Measurements from ENCODE around the gene USP14. TPM values are rescaled to one million over a fixed set of nuclear protein-coding genes. Genes with fewer than 3 reads are reported as not detected.

Gene USP14
- total and polyA plus RNA-seq, 2 donors (not counting 3 experiments of a cell fraction or from before 2014, with no cell fraction given), result 13.2 to 98.4 TPM

- dilution Hi-C loops (cut with MboI; ENCODE audit: extremely low pct_ligation_motif_present, low sequenced_read_pairs), result no loop called here
- no peak overlapping the region for H2AFZ ChIP-seq (ENCODE audit: low read depth, low read length)
- H3K4me3 ChIP-seq (replicated peaks in 1 of 3; ENCODE audit: insufficient read depth in 1 of 3, low read depth in 1 of 3, low read length in 3 of 3), result no peak overlapping the region
- DNase-seq (ENCODE audit: low read depth, low spot score) (no peak), FAIRE-seq (no peak)
- H3K27ac ChIP-seq (ENCODE audit: insufficient read depth, low read depth, low read length), result no peak overlapping the region
- intact Hi-C loops (cut with micrococcal nuclease), result no loop called here
- no peaks in the 10 kb centered on the region for H3K4me1 ChIP-seq (ENCODE audit: control insufficient read depth, extremely low read depth, insufficient read depth, low read length)
- CTCF ChIA-PET, result interaction anchor here (0.9 to 1.0 kb wide), 2 partner anchors 23 to 56 kb away, joined by 3 read pairs; no protein-coding TSS in a partner anchor
- no peaks in the 10 kb centered on the region for H3K9me3 ChIP-seq (replicated peaks; ENCODE audit: control insufficient read depth, insufficient read depth, low read length)
- no peaks in the 10 kb centered on the region for H3K27me3 ChIP-seq (ENCODE audit: control insufficient read depth in 2 of 2, insufficient read depth in 2 of 2, low read length in 2 of 2)
- POLR2A ChIA-PET, result no interaction called here
- H3K9ac ChIP-seq (replicated peaks; ENCODE audit: extremely low read depth, insufficient read depth, low read length), result no peak overlapping the region
- no peak overlapping the region for H3K4me2 ChIP-seq (ENCODE audit: insufficient read depth, low read length)
- H3K36me3 ChIP-seq (ENCODE audit: control insufficient read depth in 2 of 2, extremely low read depth in 1 of 2, insufficient read depth in 2 of 2, low read length in 2 of 2), result peaks cover 12 to 26% of the 10 kb centered on the region in 2 experiments
- no TSS peak for BruUV-seq (replicated peaks)
- TF ChIP-seq JUN (IDR thresholded peaks at IDR 0.05; ENCODE audit: borderline replicate concordance, insufficient read depth, insufficient read length, low read depth) (no peak), CTCF (IDR thresholded peaks at IDR 0.05; ENCODE audit: extremely low read depth in 1 of 2, insufficient read depth in 1 of 2, low read depth in 1 of 2, low read length in 2 of 2) (no peak), EZH2 (IDR thresholded peaks at IDR 0.05; ENCODE audit: borderline replicate concordance, low read depth, low read length, severe bottlenecking) (no peak), POLR2A (IDR thresholded peaks at IDR 0.05; ENCODE audit: low read depth, low read length) (no peak), MYC (IDR thresholded peaks at IDR 0.05; ENCODE audit: low read depth, low read length) (no peak), MAX (IDR thresholded peaks at IDR 0.05; ENCODE audit: insufficient read depth, insufficient read length) (no peak), GATA2 (IDR thresholded peaks at IDR 0.05; ENCODE audit: insufficient read depth, insufficient read length, low read depth, low read length) (no peak), FOS (IDR thresholded peaks at IDR 0.05; ENCODE audit: borderline replicate concordance, insufficient read depth, low read length) (no peak), POLR2AphosphoS5 (IDR thresholded peaks at IDR 0.05; ENCODE audit: insufficient read depth, low read depth, low read length) (no peak)
- H3K79me2 ChIP-seq (ENCODE audit: control insufficient read depth, insufficient read depth, low read length), result peaks cover 2% of the 10 kb centered on the region
- H4K20me1 ChIP-seq (replicated peaks; ENCODE audit: control insufficient read depth, extremely low read depth, insufficient read depth, low read length), result no peaks in the 10 kb centered on the region
- H3K9me1 ChIP-seq (replicated peaks; ENCODE audit: control insufficient read depth, extremely low read depth, insufficient read depth, low read length), result no peaks in the 10 kb centered on the region
Observed at GRCh38 chr18:260547-260946, 102.2 kb downstream of the USP14 start.
